GM12891 (cell line): ENCODE data around the gene SEC22C.

Experiments
- DNase-seq: peaks from one replicate; pipeline ENCODE4 v3.0.0; 2011; ENCODE audit warnings: low spot score; ENCODE audit not compliant: insufficient read length
- FAIRE-seq: peaks from 2 replicates; lab custom pipeline; 2011; peaks lifted over from hg19 to GRCh38; lab: Jason Lieb, UNC
- PAX5 ChIP-seq: IDR thresholded peaks from 2 replicates; pipeline ENCODE4 v1.6.1; 2011; ENCODE audit warnings: low read length, moderate library complexity, mild to moderate bottlenecking; ENCODE audit not compliant: insufficient read depth, severe bottlenecking
- POLR2A ChIP-seq: IDR thresholded peaks from 2 replicates; pipeline ENCODE4 v1.6.1; 2011; ENCODE audit warnings: low read depth, low read length, control low read depth
- POLR2AphosphoS5 ChIP-seq: IDR thresholded peaks from 2 replicates; pipeline ENCODE4 v1.6.1; 2011; ENCODE audit warnings: low read depth, low read length, control low read depth
- POU2F2 ChIP-seq: IDR thresholded peaks from 2 replicates; pipeline ENCODE4 v1.6.1; 2011; ENCODE audit warnings: low read depth, mild to moderate bottlenecking, control low read depth, low read length, moderate library complexity
- SPI1 ChIP-seq: IDR thresholded peaks from 2 replicates; pipeline ENCODE4 v1.6.1; 2011; ENCODE audit warnings: low read depth, low read length, control low read depth
- TAF1 ChIP-seq: IDR thresholded peaks from 2 replicates; pipeline ENCODE4 v1.6.1; 2011; ENCODE audit warnings: low read depth, low read length, control low read depth

SEC22C gene

DNA sequence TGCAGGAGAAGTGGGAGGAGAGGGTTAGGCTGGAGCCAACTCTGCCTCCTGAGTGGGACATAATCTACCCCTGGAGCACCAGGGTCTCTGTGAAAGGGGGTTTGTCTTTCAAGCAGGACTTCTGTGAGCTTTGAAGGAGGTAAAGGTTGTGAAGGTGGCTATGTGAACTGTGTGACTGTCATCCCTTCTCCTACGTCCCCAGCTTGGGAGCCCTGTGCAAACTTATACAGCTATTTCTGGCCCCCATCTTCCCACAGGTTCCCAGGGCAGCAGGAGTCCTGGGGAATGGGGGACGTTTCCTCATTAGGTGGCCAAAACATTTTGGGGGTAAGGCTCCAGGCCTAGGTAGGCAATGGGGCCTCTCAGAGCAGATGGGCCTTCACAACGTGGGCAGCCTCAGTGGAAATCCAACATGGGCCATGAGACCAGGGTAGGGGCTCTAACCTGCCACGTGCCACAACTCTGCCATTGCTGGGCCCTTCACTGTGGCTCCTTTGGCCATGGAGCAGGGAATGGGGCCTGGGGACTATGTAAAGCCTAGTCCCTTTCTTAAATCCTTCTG lies 75.8 kb downstream of the SEC22C start:
- TF ChIP-seq POLR2A (no peak), SPI1 (no peak), PAX5 (no peak), POU2F2 (no peak), TAF1 (no peak), POLR2AphosphoS5 (no peak)
- FAIRE-seq (no peak), DNase-seq (no peak)

DNA sequence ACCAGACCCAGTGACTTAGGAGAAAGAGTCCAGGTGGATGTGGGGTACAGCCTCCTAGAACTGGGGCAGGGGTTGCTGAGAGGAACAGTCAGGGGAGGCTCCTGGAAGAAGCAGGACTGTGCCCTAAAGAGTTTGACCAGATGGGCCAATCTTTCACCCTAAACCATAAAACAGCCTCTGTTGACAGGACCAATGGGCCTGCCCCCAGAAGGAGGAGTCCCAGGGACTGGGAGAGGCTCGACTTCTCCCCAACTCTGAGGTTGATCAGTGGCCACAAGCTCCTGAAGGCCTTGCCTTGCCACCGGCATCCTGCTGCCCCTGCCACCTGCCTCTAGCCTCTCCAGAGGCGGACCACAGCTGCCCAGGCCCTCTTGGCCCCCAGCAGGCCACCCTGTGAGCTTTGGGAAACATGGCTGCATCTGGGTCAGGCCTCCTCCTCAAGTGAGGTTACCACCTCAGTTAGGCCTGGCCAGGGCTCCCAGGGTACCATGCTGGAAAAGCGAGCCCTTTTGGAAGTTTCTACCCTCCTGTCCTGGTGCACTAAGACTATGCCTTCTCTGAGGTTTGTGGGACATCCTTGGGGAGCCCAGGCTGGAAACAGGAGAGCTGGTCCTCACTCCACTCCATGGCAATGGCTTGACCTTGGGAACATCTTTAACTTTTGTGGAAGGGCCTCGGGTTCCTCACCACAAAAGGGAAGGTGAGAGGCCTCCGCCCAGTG lies 76.5 kb downstream of the SEC22C start:
- no peak for DNase-seq
- no peak for FAIRE-seq
- no peak for TF ChIP-seq POLR2AphosphoS5
- TF ChIP-seq TAF1 = no peak
- TF ChIP-seq SPI1 = no peak
- no peak for TF ChIP-seq PAX5
- no peak for TF ChIP-seq POLR2A
- no peak for TF ChIP-seq POU2F2

DNA sequence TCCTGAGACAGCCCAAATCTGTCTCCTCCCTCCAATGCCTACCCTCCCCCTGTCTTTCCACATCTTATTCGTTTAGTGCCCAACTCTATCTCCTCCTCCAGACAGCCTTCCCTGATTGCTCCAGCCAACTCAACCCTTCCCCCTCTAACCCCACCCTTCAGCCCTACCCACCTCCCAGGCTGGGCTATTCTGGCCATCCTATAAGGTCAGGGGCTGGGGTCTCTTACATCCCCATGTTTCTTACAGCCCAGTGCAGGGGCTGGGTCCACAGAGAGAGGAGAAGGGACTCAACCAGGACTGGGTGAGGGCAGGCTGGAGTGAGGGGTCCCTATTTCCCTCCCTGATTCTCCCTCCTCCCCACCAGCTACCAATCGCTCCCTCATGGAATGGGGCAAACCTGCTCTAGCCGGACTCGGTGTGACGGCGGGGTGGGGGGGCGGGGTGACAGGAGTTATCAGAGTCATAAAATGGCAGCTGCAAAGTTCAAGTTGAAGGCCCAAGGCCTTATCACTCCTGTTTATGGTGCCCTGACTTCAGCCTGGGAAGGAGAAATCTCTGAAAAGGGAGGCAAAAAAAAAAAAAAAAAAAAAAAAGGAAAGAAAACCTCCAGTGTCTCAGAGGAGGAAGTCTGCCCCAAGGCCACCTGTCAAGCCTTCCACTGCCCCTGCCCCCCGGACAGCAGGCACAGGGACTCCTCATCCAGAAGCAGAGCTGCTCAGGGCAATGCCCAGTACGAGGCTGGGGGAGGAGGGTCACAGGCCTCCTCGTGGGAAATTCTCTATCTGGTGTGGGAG lies 77.2 kb downstream of the SEC22C start:
- TF ChIP-seq SPI1 (no peak), POLR2A (no peak), POU2F2 (no peak), PAX5 (no peak), TAF1 (no peak), POLR2AphosphoS5 (no peak)
- DNase-seq (no peak), FAIRE-seq (no peak)

DNA sequence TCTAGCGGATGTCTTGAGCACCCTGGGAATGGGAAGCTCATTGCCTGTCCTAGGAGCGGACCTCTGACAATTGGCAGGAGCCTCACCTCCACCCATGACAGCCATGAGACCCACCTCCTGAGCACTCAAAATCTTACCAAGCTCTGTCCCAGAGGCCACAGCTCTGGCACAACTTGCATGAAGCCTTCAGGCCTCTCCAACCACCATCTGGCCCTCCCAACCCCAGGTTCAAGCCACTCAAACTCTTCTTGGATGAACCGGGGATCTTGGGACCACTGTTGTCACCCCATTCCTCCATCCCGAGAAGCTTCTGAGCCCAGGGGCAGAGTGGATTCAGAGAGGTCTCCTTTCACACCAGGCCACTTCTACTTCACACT lies 77.8 kb downstream of the SEC22C start:
- TF ChIP-seq PAX5 (no peak), POU2F2 (no peak), SPI1 (no peak), TAF1 (no peak), POLR2AphosphoS5 (no peak), POLR2A (no peak)
- FAIRE-seq (no peak), DNase-seq (no peak)

DNA sequence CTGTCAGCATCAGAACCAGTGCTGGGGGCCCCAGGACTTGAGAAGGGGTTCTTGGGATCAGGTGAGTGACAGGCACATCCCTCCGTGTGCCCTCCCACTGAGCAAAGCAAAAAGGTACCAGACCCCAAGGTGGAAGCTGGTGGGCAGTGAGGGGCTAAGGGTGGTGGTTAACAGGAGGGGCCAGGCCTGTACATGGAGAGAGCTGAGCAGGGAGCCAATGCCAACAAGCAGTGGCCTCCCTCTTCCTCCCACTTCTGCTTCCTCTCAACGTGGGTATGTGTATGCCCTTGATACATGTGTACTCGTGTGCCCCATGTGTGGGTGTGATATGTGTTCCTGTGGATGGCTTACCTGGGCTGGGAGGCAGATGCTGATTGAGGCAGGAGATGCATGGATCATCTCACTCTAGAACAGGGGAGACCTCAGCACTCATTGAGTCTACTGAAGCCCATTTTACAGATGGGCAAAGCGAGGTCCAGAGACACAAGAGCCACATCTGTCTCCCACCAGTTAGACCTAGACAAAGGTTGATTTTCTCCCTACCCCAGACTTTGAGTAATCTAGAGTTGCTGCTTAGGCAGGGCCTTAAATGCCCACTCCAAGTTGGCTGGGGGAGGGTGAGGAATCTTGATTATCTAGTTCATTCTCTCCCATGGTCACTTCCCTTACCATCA lies 78.4 kb downstream of the SEC22C start:
- TF ChIP-seq TAF1 (no peak), SPI1 (no peak), POLR2A (no peak), POU2F2 (no peak), PAX5 (no peak), POLR2AphosphoS5 (no peak)
- DNase-seq (no peak), FAIRE-seq (no peak)

DNA sequence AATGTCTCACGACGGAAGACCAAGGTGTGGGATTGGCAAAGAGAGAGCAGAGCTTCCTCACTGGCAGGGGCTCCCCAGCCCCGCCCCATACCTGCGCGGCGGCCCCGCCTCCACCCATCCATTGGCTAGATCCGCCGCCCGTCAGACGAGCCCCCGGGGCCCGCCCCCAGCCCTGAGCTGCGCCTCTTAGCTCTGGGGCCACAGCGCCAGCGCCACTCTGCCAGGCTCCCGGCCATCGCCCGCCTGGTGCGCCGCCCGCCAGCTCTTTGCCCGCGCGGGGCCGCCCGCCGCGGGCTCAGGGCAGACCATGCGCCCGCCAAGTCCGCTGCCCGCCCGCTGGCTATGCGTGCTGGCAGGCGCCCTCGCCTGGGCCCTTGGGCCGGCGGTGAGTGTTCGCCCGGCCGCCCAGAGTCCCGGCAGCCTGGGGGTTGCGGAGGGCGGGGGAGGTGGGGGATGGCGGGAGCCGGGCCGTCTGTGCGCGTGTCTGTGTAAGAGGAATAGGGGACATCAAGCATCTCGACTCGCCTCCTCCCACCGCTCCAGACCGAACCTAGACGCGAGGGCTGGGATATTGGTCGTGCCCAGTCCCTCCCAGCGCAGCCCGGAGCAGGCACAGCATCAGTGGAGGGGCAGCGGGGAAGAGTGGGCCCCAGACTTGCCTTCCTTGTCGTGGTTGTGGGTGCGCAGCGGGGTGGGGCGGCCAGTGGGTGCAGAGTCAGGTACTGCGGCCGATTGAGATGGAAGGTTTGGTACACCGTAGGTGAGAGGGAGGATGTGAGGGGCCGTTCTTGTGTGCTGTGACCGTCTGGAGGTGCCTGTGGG lies 79.1 kb downstream of the SEC22C start, which contains the start of gene VIPR1:
VIPR1 (plus strand) TSS at position 215 of the 822 bp plus-strand sequence; CDS start at position 308, 93 bp downstream.
- TF ChIP-seq SPI1 = no peak
- TF ChIP-seq TAF1 = no peak
- no peak for TF ChIP-seq POLR2A
- no peak for TF ChIP-seq PAX5
- no peak for TF ChIP-seq POLR2AphosphoS5
- TF ChIP-seq POU2F2 = no peak
- no peak for FAIRE-seq
- DNase-seq = peak; percentile 93

DNA sequence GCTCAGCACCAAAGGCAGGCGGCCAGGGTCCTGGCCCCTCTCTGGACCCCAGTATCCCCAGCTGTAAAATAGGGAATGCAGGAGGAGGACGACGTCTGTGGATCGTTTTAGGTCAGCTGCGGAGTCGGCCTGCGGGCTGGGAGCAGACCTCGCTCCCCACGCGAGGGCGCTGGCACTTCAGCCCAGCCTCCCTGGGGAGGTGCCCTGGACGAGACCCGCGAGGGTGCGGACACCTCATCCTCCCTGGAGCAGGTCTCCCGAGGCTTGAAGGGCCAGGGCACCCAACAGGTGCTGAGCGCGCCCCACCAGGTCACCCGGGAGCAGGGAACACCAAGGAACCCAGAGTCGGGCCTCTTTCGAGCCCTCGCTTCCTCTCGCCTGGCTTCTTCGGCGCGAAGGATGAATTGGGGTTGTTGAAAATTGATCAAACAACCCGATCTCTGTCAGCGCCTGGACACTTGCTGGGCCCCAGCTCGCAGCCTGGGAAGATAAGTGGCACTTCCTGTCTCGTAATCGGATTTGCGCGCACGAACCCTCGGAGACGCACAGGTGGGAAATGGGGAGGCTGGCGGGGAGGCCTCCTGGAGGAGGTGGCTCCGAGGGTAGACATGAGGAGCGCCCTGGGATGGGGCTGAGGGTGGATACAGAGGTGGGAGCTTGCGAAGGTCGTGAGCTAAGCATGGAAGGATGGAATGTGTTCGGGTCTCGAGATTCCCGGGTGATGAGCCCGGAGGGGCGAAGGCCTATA lies 79.9 kb downstream of the SEC22C start:
- peak; percentile 67 for FAIRE-seq

DNA sequence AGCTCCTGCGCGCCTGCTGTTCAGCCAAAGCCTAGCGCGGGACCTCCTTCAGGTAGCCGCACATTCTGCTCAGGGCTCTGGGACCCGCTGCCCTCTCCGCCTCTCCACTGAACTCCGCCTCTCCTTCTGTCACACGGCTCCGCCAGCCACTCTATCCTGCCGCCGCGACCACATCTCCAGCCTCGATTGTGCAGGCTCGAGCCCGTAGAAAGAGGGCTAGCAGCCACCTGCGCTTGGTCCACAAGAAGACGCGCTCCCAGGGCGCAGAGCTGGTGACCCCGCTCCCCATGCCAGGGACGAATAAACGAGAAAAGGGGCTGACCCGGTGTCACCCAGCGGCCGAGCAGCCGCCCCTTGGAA lies 80.5 kb downstream of the SEC22C start:
- FAIRE-seq = no peak
- TF ChIP-seq PAX5 (no peak), POLR2A (no peak), TAF1 (no peak), POU2F2 (no peak), POLR2AphosphoS5 (no peak), SPI1 (no peak)
- no peak for DNase-seq

More for the DNA sequence above, 79.9 kb downstream of the SEC22C start:
- TF ChIP-seq POLR2AphosphoS5 (no peak), PAX5 (no peak), POLR2A (no peak), POU2F2 (no peak), SPI1 (no peak), TAF1 (no peak)
- DNase-seq = peak; percentile 53

DNA sequence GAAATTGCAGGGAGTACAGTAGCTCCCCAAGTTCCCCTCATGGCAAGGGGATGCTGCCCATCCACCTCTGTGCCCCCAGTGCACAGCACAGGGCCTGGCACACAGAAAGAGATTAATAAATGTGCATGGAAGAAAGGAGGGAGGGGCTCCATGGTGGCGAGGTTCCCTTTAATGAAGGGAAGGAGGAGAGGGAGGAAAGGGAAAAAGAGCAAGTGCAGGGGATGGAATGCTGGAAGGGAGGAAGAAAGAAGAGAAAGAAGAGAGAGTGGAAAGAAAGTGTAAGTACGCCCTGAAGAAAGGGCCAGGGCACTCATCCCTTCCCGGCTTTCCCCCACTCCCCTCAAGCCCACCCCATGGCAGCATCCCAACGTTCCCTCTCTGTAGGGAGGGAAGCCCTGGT lies 80.9 kb downstream of the SEC22C start:
- FAIRE-seq (no peak), DNase-seq (no peak)
- TF ChIP-seq PAX5 (no peak), POLR2AphosphoS5 (no peak), POU2F2 (no peak), POLR2A (no peak), SPI1 (no peak), TAF1 (no peak)
